ENCODE data around the gene GCGR.
"Not testable (repeated sequence)": the region's sequence is repeated elsewhere in the genome, so short reads cannot be mapped to it uniquely, and the experiment has no call there.

GCGR gene

DNA sequence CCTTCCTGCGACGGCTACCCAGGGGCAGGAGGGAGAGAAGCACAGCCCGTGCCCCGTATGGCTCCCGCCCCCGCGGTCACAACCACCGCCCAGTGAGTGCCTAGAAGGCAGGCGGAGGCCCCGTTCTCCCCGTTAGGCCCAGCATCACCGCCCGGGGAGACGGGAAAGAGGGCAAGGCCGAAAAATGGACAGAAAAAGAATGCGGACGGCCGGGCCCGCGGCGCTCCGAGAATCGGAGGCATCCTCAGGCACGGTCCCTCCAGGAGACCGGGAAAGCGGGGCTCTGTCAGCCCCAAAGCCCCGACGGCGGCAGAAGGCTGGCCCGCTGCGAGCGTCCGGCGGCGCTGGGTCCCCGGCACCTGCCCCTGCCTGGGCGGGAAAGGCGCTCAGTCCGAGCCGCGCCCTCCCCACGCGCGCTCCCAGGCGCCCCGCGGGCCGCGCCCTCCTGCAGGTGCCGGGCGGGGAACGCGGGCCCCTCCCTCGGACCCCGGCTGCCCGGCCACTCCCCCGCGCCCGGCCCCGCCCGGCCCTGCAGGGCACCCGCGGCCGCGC lies 28.7 kb downstream of the GCGR start:
- peak; percentile 45 for DNase-seq (ENCODE audit: low spot score)

DNA sequence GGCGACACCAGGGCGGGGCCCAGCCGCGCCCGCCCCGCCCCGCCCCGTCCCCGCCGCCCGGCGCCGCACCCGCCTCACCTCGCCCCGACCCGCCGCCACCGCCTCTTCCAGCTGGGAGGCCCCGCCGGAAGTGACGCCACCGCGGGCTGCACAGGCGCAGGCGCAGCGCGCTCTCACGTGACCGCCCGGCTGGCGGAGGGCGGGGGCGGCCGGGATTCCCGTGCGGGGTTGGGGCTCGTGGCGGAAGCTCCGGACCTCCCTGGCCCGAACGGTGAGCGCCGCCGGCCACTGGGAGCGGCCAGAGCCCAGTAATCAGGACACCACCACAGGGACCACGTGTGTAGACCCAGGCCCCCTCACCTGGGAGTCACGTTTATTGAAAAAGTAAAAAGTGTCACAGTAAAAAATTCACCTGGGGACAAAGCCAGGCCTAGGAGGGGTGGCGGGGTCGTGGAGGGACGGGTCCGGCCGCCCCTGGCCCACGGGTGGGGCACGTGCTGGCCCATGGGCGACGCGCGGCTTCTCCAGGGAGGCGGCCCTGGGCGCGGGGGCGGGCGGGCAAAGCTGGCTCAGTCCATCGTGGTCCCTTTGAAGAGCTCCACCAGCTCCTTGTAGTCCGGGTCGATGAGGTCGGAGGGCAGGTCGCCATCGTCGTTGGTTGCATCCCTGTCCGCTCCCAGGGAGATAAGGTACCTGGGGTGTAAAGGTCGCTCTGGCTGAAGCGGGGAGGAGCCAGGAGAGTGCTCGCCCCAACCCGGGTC lies 29.4 kb downstream of the GCGR start, which contains the start of gene MCRIP1:
Gene MCRIP1 (minus strand): TSS at position 132 of the 761 bp plus-strand sequence. CDS start 8,785 bp downstream, outside the sequence.
- peak; percentile 93 for DNase-seq (ENCODE audit: low spot score)

DNA sequence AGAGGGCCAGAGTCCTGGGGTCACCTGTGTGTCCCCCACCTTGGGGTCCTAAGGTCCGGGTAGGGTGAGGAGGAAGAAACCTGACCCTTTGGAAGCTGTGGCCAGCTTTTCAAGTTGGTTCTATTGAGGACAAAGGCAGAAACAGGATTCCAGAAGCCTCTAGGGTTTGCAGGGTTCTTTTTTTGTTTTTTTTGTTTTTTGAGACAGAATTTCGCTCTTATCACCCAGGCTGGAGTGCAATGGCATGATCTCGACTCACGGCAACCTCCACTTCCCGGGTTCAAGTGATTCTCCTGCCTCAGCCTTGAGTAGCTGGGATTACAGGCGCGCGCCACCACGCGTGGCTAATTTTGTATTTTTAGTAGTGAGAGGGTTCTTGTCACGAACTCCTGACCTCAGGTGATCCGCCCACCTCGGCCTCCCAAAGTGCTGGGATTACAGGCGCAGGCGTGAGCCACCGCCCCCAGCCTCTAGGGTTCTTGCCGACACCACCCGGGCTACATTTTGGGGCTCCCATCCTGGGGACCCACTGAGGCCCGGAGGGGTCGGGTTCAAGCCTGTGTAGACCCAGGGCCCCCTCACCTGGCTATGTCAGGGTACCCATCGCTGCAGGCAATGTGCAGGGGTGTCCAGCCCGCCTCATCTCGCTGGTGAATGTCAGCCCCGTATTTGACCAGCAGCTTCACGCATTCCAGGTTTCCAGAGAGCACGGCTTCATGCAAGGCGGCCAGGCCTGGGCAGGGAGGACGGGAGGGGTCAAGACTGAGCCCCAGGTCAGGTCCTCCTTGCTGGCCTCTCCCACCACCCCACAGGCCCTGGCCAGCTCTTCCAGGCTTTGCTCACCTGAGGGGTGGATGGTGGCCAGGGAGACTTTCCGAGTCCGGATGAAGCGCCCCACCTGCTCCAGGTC lies 30.2 kb downstream of the GCGR start:
- DNase-seq (ENCODE audit: low spot score) = no peak

- no peak for DNase-seq (ENCODE audit: low spot score)
These were observed 30.9 kb downstream of the GCGR start, which contains the start of gene PPP1R27 for GRCh38 chr17:81834831-81835267. TSS of gene PPP1R27 (minus strand) at chr17:81835050. CDS start at chr17:81834953, 97 bp downstream.

GRCh38 chr17:81837641-81838040 lies 33.7 kb downstream of the GCGR start:
- no peak for DNase-seq (ENCODE audit: low spot score)

GRCh38 chr17:81838753-81839255 lies 34.9 kb downstream of the GCGR start:
- DNase-seq (ENCODE audit: low spot score) = no peak

DNA sequence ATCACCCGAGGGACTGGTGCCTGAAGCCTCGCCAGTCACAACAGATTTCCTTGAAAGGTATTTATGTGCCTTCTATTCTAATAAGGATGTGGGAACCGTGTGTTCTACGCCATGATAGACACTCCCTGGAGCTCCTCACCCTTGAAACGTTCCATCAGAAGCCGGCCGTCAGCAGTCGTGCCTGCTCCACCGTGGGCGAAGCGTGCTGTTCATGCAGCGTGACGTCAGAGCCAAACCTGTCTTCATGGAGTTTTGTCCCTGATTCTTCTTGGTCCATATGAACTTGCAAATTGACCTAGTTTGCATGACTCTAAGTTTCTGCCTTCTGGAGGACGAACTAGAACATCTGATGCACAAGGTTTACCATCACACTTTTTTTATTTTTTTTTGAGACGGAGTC lies 35.4 kb downstream of the GCGR start:
- no peak for DNase-seq (ENCODE audit: low spot score)

DNA sequence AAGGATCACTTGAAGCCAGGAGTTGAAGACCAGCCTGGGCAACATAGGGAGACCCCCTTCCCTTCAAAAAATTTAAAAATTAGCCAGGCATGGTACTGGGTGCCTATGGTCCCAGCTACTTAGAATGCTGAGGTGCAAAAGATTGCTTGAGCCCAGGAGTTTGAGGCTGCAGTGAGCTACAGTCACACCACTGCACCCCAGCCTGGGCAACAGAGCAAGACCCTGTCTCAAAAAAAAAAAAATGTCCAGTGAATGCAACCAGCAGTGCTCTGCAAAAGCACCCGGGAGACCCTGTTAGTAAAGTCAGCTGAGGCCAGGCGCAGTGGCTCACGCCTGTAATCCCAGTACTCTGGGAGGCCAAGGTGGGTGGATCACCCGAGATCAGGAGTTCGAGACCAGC lies 36.1 kb downstream of the GCGR start:
- not testable (repeated sequence) for DNase-seq (ENCODE audit: low spot score)

GRCh38 chr17:81840826-81841778 lies 37.2 kb downstream of the GCGR start:
- DNase-seq (ENCODE audit: low spot score) = no peak

- DNase-seq (ENCODE audit: low spot score) = no peak
These were observed 37.9 kb downstream of the GCGR start for GRCh38 chr17:81841866-81842265.

DNA sequence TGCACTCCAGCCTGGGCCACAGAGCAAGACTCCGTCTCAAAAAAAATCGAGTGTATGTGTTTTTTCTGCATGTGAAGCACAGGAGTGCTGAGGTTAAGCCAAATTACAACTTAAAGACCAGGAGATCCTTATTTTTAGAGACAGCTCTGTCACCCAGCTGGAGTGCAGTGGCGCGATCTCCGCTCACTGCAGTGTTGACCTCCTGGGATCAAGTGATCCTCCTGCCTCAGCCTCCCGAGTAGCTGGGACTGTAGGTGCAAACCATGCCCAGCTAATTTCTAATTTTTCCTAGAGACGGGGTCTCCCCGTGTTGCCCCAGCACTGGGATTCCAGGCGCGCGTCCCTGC lies 38.4 kb downstream of the GCGR start:
- no peak for DNase-seq (ENCODE audit: low spot score)

- DNase-seq (ENCODE audit: low spot score) = no peak
These were observed 39.0 kb downstream of the GCGR start for GRCh38 chr17:81842725-81843504.

- no peak for DNase-seq (ENCODE audit: low spot score)
These were observed 39.9 kb downstream of the GCGR start for GRCh38 chr17:81843713-81844326.

- DNase-seq (ENCODE audit: low spot score) = no peak
These were observed 40.4 kb downstream of the GCGR start for GRCh38 chr17:81844327-81844851.

DNA sequence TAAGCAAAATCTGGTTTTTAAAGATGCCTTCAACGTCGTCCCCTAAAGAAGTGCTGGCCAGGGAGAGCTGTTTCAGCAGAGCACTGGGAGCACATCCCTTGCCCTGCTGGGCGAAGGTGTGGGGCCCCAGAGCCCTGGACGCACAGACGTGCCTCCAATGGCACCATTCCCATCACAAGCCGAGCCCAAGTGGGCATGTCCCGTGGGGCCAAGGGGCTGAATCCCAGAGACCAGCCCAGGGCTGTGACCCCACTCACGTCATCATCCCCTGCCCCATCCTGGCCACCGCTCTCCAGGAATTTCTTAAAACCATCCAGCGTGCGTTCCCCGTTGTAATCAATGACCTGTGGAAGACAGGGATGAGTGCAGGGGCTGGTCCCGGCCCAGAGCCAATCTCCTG lies 40.9 kb downstream of the GCGR start:
- DNase-seq (ENCODE audit: low spot score) = no peak

DNA sequence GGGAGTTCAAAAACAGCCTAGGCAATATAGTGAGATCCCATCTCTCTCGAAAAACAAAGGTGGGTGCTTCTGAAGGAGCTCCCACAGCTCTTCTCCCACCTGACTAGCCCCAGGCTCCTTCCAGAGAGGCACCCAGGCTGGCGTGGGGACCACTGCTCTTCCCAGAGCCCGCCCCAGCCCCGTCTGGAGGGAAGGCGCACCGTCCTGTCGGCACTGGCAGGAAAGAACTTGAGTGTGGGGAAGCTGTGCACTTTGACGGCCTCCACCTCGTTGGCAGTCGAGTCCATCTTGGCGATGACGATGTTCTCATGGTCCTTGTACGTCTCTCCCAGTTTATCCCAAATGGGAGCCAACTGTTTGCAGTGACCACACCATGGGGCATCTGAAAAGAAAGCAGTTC lies 41.4 kb downstream of the GCGR start:
- no peak for DNase-seq (ENCODE audit: low spot score)

DNA sequence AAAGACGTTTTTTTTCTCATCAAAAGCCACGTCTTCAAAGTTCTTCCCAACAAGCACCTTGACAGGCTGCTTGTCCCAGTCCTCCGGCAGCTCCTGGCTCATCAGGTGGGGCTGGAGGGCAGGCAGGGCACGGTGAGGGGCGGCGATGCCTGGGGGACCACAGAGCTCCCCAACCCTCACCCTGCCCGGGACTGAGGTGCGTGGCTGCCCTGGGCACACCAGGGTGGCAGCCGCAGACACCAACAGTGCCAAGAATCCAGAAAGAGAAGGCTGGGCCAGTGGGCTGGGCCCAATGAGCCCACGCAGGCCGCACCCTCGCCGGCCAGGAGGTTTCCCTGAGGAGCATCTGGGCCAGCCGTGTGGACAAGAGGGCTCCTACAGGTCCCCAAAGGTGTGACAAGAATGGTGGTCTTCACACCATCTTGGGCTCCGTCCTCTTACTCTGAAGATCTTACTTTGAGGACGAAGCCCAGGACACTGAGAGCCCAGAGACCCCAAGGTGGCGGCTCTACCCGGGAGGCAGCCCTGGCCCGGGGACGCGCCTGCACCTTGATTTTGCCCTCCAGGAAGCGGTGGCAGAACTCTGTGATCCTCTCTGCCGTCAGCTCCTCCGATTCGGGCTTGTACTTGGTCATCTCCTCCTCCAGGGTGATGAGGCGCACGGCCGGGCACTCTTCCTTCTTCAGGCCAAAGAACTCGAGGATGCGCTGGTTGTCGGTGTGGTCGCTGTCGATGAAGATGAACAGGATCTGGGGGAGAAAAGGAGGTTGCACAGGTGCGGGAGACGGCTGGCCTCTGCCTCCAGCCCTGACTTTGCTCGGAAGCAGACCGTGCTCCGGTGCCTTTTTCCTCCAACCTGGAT lies 42.2 kb downstream of the GCGR start:
- DNase-seq (ENCODE audit: low spot score) = no peak

- DNase-seq (ENCODE audit: low spot score) = peak; percentile 31
These were observed 43.1 kb downstream of the GCGR start for GRCh38 chr17:81846743-81847689.
